K562 (cell line): ENCODE results near the gene NOL11. TPM values are rescaled to one million over a fixed set of nuclear protein-coding genes. Genes with fewer than 3 reads are reported as not detected.
A peak's percentile ranks its signal among the peaks of the same experiment; 100 is the strongest.

Experiments
- CHD2 ChIP-seq: IDR thresholded peaks from 2 replicates; pipeline ENCODE4 v1.6.1; 2011; ENCODE audit warnings: low read depth, low read length
- E2F8 ChIP-seq: fragments of 450-650 bp; IDR thresholded peaks from 2 replicates; pipeline ENCODE4 v1.7.1; 2018; ENCODE audit warnings: mild to moderate bottlenecking, low read depth; ENCODE audit not compliant: partially characterized antibody
- ETV5 ChIP-seq: sonication (generic); formaldehyde crosslinking; IDR thresholded peaks from 2 replicates; pipeline ENCODE4 v1.4.0; 2020; ENCODE audit warnings: low read depth, mild to moderate bottlenecking, missing genetic modification reagents
- HDAC8 ChIP-seq: fragments of 450-650 bp; IDR thresholded peaks from 2 replicates; pipeline ENCODE4 v1.6.1; 2016; ENCODE audit warnings: mild to moderate bottlenecking, missing genetic modification characterization, moderate library complexity, missing compliant biosample characterization
- JUN ChIP-seq, 2 experiments: sonication (generic) in 1 of 2; formaldehyde crosslinking in 1 of 2; IDR thresholded peaks; 2 replicates each; pipeline versions ENCODE4 v1.6.1 to v1.8.0; 2012 to 2022; ENCODE audit warnings: borderline replicate concordance in 2 of 2, mild to moderate bottlenecking in 2 of 2, improper control_type of control experiment in 1 of 2, low read depth in 1 of 2, low read length in 1 of 2, missing genetic modification reagents in 1 of 2
- NCOA2 ChIP-seq, 2 experiments: fragments of 450-650 bp; IDR thresholded peaks; 2 replicates each; pipeline ENCODE4 v1.6.1; 2018; ENCODE audit warnings: mild to moderate bottlenecking in 2 of 2, moderate library complexity in 1 of 2; ENCODE audit not compliant: partially characterized antibody in 2 of 2
- RB1 ChIP-seq: fragments of 450-650 bp; IDR thresholded peaks from 2 replicates; pipeline ENCODE4 v1.6.1; 2017; ENCODE audit warnings: low read depth, mild to moderate bottlenecking
- RCOR1 ChIP-seq, 2 experiments: IDR thresholded peaks; 2 replicates each; pipeline ENCODE4 v1.6.1; 2012; ENCODE audit warnings: low read depth in 2 of 2, low read length in 2 of 2, borderline replicate concordance in 1 of 2, improper control_type of control experiment in 1 of 2
- RNF2 ChIP-seq: sonication (generic); IDR thresholded peaks from 2 replicates; pipeline ENCODE4 v1.6.1; 2016
- SMARCE1 ChIP-seq: fragments of 450-650 bp; IDR thresholded peaks from 2 replicates; pipeline ENCODE4 v1.7.1; 2016; ENCODE audit warnings: mild to moderate bottlenecking
- SOX6 ChIP-seq: fragments of 450-650 bp; IDR thresholded peaks from 2 replicates; pipeline ENCODE4 v1.6.1; 2014; ENCODE audit warnings: mild to moderate bottlenecking
- STAT5B ChIP-seq: fragments of 250-450 bp; sonication (Bioruptor Pico); IDR thresholded peaks from 2 replicates; pipeline ENCODE4 v1.8.0; 2021; ENCODE audit warnings: mild to moderate bottlenecking, inconsistent platforms
- ZBTB7A ChIP-seq: IDR thresholded peaks from 2 replicates; pipeline ENCODE4 v1.6.1; 2011; ENCODE audit warnings: low read depth, mild to moderate bottlenecking, low read length, moderate library complexity, borderline replicate concordance; ENCODE audit not compliant: control insufficient read depth
- ZKSCAN1 ChIP-seq: fragments of 150-350 bp; IDR thresholded peaks from 2 replicates; pipeline ENCODE4 v1.6.1; 2016; ENCODE audit warnings: low read depth, low read length
- ZNF140 ChIP-seq: fragments of 250-450 bp; sonication (Bioruptor Pico); IDR thresholded peaks from 2 replicates; pipeline ENCODE4 v1.8.0; 2021; ENCODE audit warnings: moderate library complexity, mild to moderate bottlenecking, inconsistent platforms
- ZNF143 ChIP-seq: sonication (generic); formaldehyde crosslinking; IDR thresholded peaks from 2 replicates; pipeline ENCODE4 v1.9.0; 2022; ENCODE audit warnings: mild to moderate bottlenecking, missing genetic modification reagents
- ZNF518B ChIP-seq: fragments of 250-450 bp; sonication (Bioruptor Pico); IDR thresholded peaks from 2 replicates; pipeline ENCODE4 v1.5.0; 2021; ENCODE audit warnings: mild to moderate bottlenecking, moderate library complexity
- polyA plus RNA-seq, 8 experiments: library from polyadenylated mRNA; depleted of rRNA in 4 of 8; stranded (reverse) in 5 of 8; unstranded in 3 of 8; fragments of >200 nt; fragmentation: Nextera tagmentation in 2 of 8; fragmentation: Illumina TruSeq in 1 of 8; extraction: Ambion mirVana in 2 of 8; extraction: Trizol in 1 of 8; gene quantifications; 2 replicates each; pipeline versions ENCODE4 v1.2.1 to v1.2.3, GENCODE V29; 2011 to 2014; ENCODE audit warnings: inconsistent platforms in 1 of 8, missing spikeins in 1 of 8
- total RNA-seq, 7 experiments: library from RNA; depleted of rRNA in 6 of 7; stranded (reverse); fragments of >200 nt in 6 of 7; fragmentation: Illumina TruSeq in 2 of 7; extraction: Trizol in 2 of 7; gene quantifications; 2 replicates each; pipeline versions ENCODE4 v1.2.1 to v1.2.3, GENCODE V29; 2011 to 2021; ENCODE audit warnings: low replicate concordance in 1 of 7
- TF ChIP-seq, protein P1 (sequence below): fragments of 250-450 bp; sonication (Bioruptor Pico); IDR thresholded peaks from 2 replicates; pipeline ENCODE4 v1.4.0; 2020; ENCODE audit warnings: mild to moderate bottlenecking

NOL11 gene
- total and polyA plus RNA-seq, 9 of the 15 experiments (the other 6 are each of a cell fraction or from before 2014, with no cell fraction given): 61.1 to 175 (median 121) TPM

GRCh38 chr17:67717624-67718324 lies at the start of gene NOL11 (continued):
- TF ChIP-seq ETV5 (CRISPR knock-in tag) (peak; percentile 98), STAT5B (CRISPR knock-in tag) (no peak), ZKSCAN1 (peak; percentile 75; the same call in 1 of the 2 replicates), RCOR1 (IDR thresholded peaks at IDR 0.05; ENCODE audit: borderline replicate concordance in 1 of 2, low read depth in 2 of 2, low read length in 2 of 2) (0 out of 4 replicates have a peak, but pooled peaks of 1 of the 2 experiments have one; percentile 11), NCOA2 (IDR thresholded peaks at IDR 0.05; ENCODE audit: partially characterized antibody in 2 of 2) (no peak), E2F8 (peak; percentile 94), SMARCE1 (no peak), ZNF140 (CRISPR knock-in tag) (no peak), ZNF143 (CRISPR knock-in tag) (peak; percentile 85), RB1 (peak; percentile 94), SOX6 (peak; percentile 73), RNF2 (peak; percentile 55; the same call in 1 of the 2 replicates), CHD2 (peak; percentile 99), ZBTB7A (peak; percentile 65; the same call in 1 of the 2 replicates), JUN (IDR thresholded peaks at IDR 0.05; ENCODE audit: borderline replicate concordance, low read depth, low read length) (peak; percentile 50; the same call in 1 of the 2 replicates), JUN (CRISPR knock-in tag; IDR thresholded peaks at IDR 0.05; ENCODE audit: borderline replicate concordance) (no peak), ZNF518B (no peak), HDAC8 (peak; percentile 42; the same call in 1 of the 2 replicates)
- TF ChIP-seq, protein P1, sequence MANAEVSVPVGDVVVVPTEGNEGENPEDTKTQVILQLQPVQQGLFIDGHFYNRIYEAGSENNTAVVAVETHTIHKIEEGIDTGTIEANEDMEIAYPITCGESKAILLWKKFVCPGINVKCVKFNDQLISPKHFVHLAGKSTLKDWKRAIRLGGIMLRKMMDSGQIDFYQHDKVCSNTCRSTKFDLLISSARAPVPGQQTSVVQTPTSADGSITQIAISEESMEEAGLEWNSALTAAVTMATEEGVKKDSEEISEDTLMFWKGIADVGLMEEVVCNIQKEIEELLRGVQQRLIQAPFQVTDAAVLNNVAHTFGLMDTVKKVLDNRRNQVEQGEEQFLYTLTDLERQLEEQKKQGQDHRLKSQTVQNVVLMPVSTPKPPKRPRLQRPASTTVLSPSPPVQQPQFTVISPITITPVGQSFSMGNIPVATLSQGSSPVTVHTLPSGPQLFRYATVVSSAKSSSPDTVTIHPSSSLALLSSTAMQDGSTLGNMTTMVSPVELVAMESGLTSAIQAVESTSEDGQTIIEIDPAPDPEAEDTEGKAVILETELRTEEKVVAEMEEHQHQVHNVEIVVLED (CRISPR knock-in tag): peak; percentile 56; the same call in 1 of the 2 replicates
